ENCODE data around the gene OS9. TPM values are rescaled to one million over a fixed set of nuclear protein-coding genes. Genes with fewer than 3 reads are reported as not detected.

The OS9 gene
- total and polyA plus RNA-seq, 2 of the 4 experiments (the other 2 are of a cell fraction) = 159 to 272 TPM

- Histone ChIP-seq H3K4me2 (ENCODE audit: low read depth, low read length) (no peak overlapping the region), H2BK15ac (ENCODE audit: low read depth, low read length) (no peak overlapping the region), H4K91ac (ENCODE audit: insufficient read depth, low read depth, low read length) (no peak overlapping the region), H4K5ac (ENCODE audit: low read depth, low read length) (no peak overlapping the region), H3K36me3 (ENCODE audit: control insufficient read depth, insufficient read depth, low read length) (peaks cover 6% of the 10 kb centered on the region; the same call in 1 of the 2 replicates), H3K18ac (ENCODE audit: low read depth, low read length) (no peak overlapping the region), H2AFZ (replicated peaks; ENCODE audit: low read length, poor library complexity) (no peak overlapping the region), H2AK9ac (replicated peaks; ENCODE audit: low read depth, low read length, poor library complexity) (no peak overlapping the region), H2BK5ac (ENCODE audit: low read depth, low read length, poor library complexity, severe bottlenecking) (no peak overlapping the region), H2AK5ac (ENCODE audit: low read depth, low read length) (no peak overlapping the region), H3K14ac (replicated peaks; ENCODE audit: low read depth, low read length) (no peak overlapping the region), H3K4ac (ENCODE audit: low read depth, low read length) (no peak overlapping the region), H3K9me3 (ENCODE audit: control insufficient read depth, insufficient read depth, low read length) (no peaks in the 10 kb centered on the region), H3K9ac (ENCODE audit: low read depth, low read length) (no peak overlapping the region), H3K79me1 (ENCODE audit: low read depth in 1 of 2, low read length in 2 of 2) (peaks cover 0 to 5% of the 10 kb centered on the region in 2 experiments; a peak in 1 of 4 replicates), H3K27ac (ENCODE audit: insufficient read depth, low read length) (no peak overlapping the region), H2BK120ac (ENCODE audit: low read depth, low read length) (no peak overlapping the region), H4K8ac (ENCODE audit: low read depth in 2 of 2, low read length in 2 of 2) (no peak overlapping the region), H3K56ac (ENCODE audit: extremely low read depth, insufficient read depth, low read length) (no peak overlapping the region), H3K4me1 (ENCODE audit: control insufficient read depth, insufficient read depth, low read length) (0 out of 2 replicates have a peak, but pooled peaks cover under 1% of the 10 kb centered on the region), H3K9me1 (ENCODE audit: insufficient read depth, low read length) (0 out of 2 replicates have a peak, but pooled peaks cover 4% of the 10 kb centered on the region), H3K23ac (ENCODE audit: low read depth, low read length) (no peak overlapping the region), H2BK20ac (ENCODE audit: low read depth, low read length) (no peak overlapping the region), H3K27me3 (ENCODE audit: control insufficient read depth, insufficient read depth, low read length) (peaks cover 61% of the 10 kb centered on the region), H3K4me3 (ENCODE audit: insufficient read depth, low read depth, low read length) (no peak overlapping the region), H4K20me1 (ENCODE audit: insufficient read depth, low read length) (peaks cover 12% of the 10 kb centered on the region; the same call in 1 of the 2 replicates)
- intact Hi-C loops (cut with micrococcal nuclease) = no loop called here
- BruUV-seq (replicated peaks) = no TSS peak
- ChIA-PET CTCF (no interaction called here), POLR2A (ENCODE audit: unreplicated experiment) (no interaction called here)
- DNase-seq = no peak
- dilution Hi-C loops (cut with HindIII; ENCODE audit: low sequenced_read_pairs, unreplicated experiment) = no loop called here
- no CpG with 5 or more reads among the region's 4 CpGs for WGBS, 2 experiments (ENCODE audit: extremely low coverage in 2 of 2, insufficient read length in 1 of 2)
- ATAC-seq (ENCODE audit: low read depth) = no peak
- in situ Hi-C loops (cut with MboI; ENCODE audit: low sequenced_read_pairs) = loop anchor here (10.0 kb wide), 1 partner anchor 147 kb away; no protein-coding TSS in a partner anchor
- TF ChIP-seq CEBPB (IDR thresholded peaks at IDR 0.05; ENCODE audit: low read depth, low read length) (no peak), SMC3 (IDR thresholded peaks at IDR 0.05; ENCODE audit: low read depth, low read length) (no peak), NFE2L2 (IDR thresholded peaks at IDR 0.05; ENCODE audit: low read depth, low read length) (no peak), RFX5 (IDR thresholded peaks at IDR 0.05; ENCODE audit: low read depth, low read length) (no peak), FOS (IDR thresholded peaks at IDR 0.05; ENCODE audit: low read depth, low read length) (no peak), CTCF (conservative IDR thresholded peaks at IDR 0.05; ENCODE audit: low read depth, low read length) (no peak)
Observed at GRCh38 chr12:57732270-57732669, 38.3 kb downstream of the OS9 start.

Measured in IMR-90 (cell line).